ENCODE data around the gene RCVRN. TPM values are rescaled to one million over a fixed set of nuclear protein-coding genes. Genes with fewer than 3 reads are reported as not detected.
A peak's percentile ranks its signal among the peaks of the same experiment; 100 is the strongest.

The RCVRN gene
- total RNA-seq, 1 experiment from 2014 or later: not detected

- no peak for DNase-seq
- Histone ChIP-seq H3F3A (ENCODE audit: insufficient read depth, low read depth) (no peaks in the 10 kb centered on the region), H3K36me3 (ENCODE audit: low read depth) (no peaks in the 10 kb centered on the region), H3K27ac (no peak overlapping the region), H2AFZ (no peak overlapping the region), H3K9me2 (ENCODE audit: insufficient read depth) (no peaks in the 10 kb centered on the region), H3K79me2 (ENCODE audit: low read depth) (no peaks in the 10 kb centered on the region), H3K27me3 (ENCODE audit: insufficient read depth, low read depth) (no peaks in the 10 kb centered on the region), H3K4me1 (replicated peaks; ENCODE audit: insufficient read depth) (peaks cover 8% of the 10 kb centered on the region; the same call in 1 of the 2 replicates), H3K4me3 (no peak overlapping the region), H3K4me2 (no peak overlapping the region), H3K9me3 (ENCODE audit: insufficient read depth, low read depth) (no peaks in the 10 kb centered on the region), H4K20me1 (ENCODE audit: insufficient read depth) (no peaks in the 10 kb centered on the region)
- POLR2A ChIA-PET (ENCODE audit: unreplicated experiment): no interaction called here
- intact Hi-C loops (cut with micrococcal nuclease; ENCODE audit: unreplicated experiment): no loop called here
- BruUV-seq (replicated peaks): no TSS peak
- CTCF ChIA-PET: interaction anchor here (0.6 to 1.0 kb wide), 3 partner anchors 24 to 808 kb away, joined by 8 to 9 read pairs (median 8); no protein-coding TSS in a partner anchor
- TF ChIP-seq EZH2 (IDR thresholded peaks at IDR 0.05; ENCODE audit: low read depth): no peak
- TF ChIP-seq, protein P1, sequence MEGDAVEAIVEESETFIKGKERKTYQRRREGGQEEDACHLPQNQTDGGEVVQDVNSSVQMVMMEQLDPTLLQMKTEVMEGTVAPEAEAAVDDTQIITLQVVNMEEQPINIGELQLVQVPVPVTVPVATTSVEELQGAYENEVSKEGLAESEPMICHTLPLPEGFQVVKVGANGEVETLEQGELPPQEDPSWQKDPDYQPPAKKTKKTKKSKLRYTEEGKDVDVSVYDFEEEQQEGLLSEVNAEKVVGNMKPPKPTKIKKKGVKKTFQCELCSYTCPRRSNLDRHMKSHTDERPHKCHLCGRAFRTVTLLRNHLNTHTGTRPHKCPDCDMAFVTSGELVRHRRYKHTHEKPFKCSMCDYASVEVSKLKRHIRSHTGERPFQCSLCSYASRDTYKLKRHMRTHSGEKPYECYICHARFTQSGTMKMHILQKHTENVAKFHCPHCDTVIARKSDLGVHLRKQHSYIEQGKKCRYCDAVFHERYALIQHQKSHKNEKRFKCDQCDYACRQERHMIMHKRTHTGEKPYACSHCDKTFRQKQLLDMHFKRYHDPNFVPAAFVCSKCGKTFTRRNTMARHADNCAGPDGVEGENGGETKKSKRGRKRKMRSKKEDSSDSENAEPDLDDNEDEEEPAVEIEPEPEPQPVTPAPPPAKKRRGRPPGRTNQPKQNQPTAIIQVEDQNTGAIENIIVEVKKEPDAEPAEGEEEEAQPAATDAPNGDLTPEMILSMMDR (conservative IDR thresholded peaks at IDR 0.05): no peak
Observed at GRCh38 chr17:9904277-9905077, 594 bp downstream of the RCVRN start.

DNA sequence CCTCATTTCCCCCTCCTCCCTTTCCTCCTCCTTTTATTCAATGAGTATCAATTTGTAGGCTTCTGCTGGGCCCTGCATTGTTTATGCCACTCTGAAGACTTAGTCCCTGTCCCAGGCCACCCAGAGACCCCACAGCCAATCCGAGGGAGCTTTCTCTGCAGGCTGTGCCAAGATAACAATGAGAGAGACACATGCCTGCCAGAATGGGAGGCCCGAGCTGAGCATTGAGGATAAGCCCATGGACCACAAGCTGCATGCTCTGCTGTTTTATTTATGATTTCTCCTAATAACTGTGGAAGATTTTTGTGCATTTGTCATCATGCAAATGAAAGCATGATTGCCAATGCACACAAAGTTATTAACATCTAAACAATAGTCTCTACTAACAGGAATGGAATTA is 3.0 kb downstream of the RCVRN start:
- Histone ChIP-seq H3K9me3 (ENCODE audit: insufficient read depth, low read depth) (no peaks in the 10 kb centered on the region), H3K27me3 (ENCODE audit: insufficient read depth, low read depth) (no peaks in the 10 kb centered on the region), H4K20me1 (ENCODE audit: insufficient read depth) (no peaks in the 10 kb centered on the region), H3K4me3 (no peak overlapping the region), H3K27ac (no peak overlapping the region), H2AFZ (no peak overlapping the region), H3K9me2 (ENCODE audit: insufficient read depth) (no peaks in the 10 kb centered on the region), H3F3A (ENCODE audit: insufficient read depth, low read depth) (no peaks in the 10 kb centered on the region), H3K4me2 (no peak overlapping the region), H3K79me2 (ENCODE audit: low read depth) (no peaks in the 10 kb centered on the region), H3K4me1 (replicated peaks; ENCODE audit: insufficient read depth) (peaks cover 8% of the 10 kb centered on the region; the same call in 1 of the 2 replicates), H3K36me3 (ENCODE audit: low read depth) (no peaks in the 10 kb centered on the region)
- POLR2A ChIA-PET (ENCODE audit: unreplicated experiment): no interaction called here
- CTCF ChIA-PET: no interaction called here
- no peak for TF ChIP-seq EZH2 (IDR thresholded peaks at IDR 0.05; ENCODE audit: low read depth)
- TF ChIP-seq, protein P1 (conservative IDR thresholded peaks at IDR 0.05): no peak
- no peak for DNase-seq
- no TSS peak for BruUV-seq (replicated peaks)
- intact Hi-C loops (cut with micrococcal nuclease; ENCODE audit: unreplicated experiment): no loop called here

GRCh38 chr17:9900784-9901183 is 4.3 kb downstream of the RCVRN start:
- no peaks in the 10 kb centered on the region for H3K36me3 ChIP-seq (ENCODE audit: low read depth)
- ChIA-PET POLR2A (ENCODE audit: unreplicated experiment) (no interaction called here), CTCF (interaction anchor here (0.6 kb wide), 1 partner anchor 24 kb away, joined by 15 read pairs; no protein-coding TSS in a partner anchor)
- H3K9me3 ChIP-seq (ENCODE audit: insufficient read depth, low read depth): no peaks in the 10 kb centered on the region
- no peaks in the 10 kb centered on the region for H3K79me2 ChIP-seq (ENCODE audit: low read depth)
- H3K27me3 ChIP-seq (ENCODE audit: insufficient read depth, low read depth): no peaks in the 10 kb centered on the region
- no peaks in the 10 kb centered on the region for H4K20me1 ChIP-seq (ENCODE audit: insufficient read depth)
- H2AFZ ChIP-seq: no peak overlapping the region
- no peak overlapping the region for H3K27ac ChIP-seq
- intact Hi-C loops (cut with micrococcal nuclease; ENCODE audit: unreplicated experiment): no loop called here
- DNase-seq: no peak
- H3K4me3 ChIP-seq: no peak overlapping the region
- no peaks in the 10 kb centered on the region for H3K9me2 ChIP-seq (ENCODE audit: insufficient read depth)
- peak overlapping the region; percentile 26; the same call in 1 of the 2 replicates for H3K4me2 ChIP-seq
- peaks cover 8% of the 10 kb centered on the region; the same call in 1 of the 2 replicates for H3K4me1 ChIP-seq (replicated peaks; ENCODE audit: insufficient read depth)
- no peaks in the 10 kb centered on the region for H3F3A ChIP-seq (ENCODE audit: insufficient read depth, low read depth)
- TF ChIP-seq, protein P1 (conservative IDR thresholded peaks at IDR 0.05): no peak
- TF ChIP-seq EZH2 (IDR thresholded peaks at IDR 0.05; ENCODE audit: low read depth): no peak
- BruUV-seq (replicated peaks): no TSS peak
